K562 (cell line): ENCODE data around the gene DHCR7. TPM values are rescaled to one million over a fixed set of nuclear protein-coding genes. Genes with fewer than 3 reads are reported as not detected.

ENCODE experiments used
- TOE1 ChIP-seq, 2 experiments: fragments of 450-650 bp in 1 of 2; sonication (generic) in 1 of 2; formaldehyde crosslinking in 1 of 2; IDR thresholded peaks; 2 replicates each; pipeline versions ENCODE4 v1.7.1 to v1.8.0; 2016 to 2022; ENCODE audit warnings: borderline replicate concordance in 2 of 2, mild to moderate bottlenecking in 2 of 2, antibody characterized with exemption in 1 of 2, inconsistent platforms in 1 of 2, low read depth in 1 of 2, missing genetic modification reagents in 1 of 2, moderate library complexity in 1 of 2
- ZBTB40 ChIP-seq, 2 experiments: fragments of 450-650 bp in 1 of 2; sonication (generic) in 1 of 2; formaldehyde crosslinking in 1 of 2; IDR thresholded peaks; 2 replicates each; pipeline versions ENCODE4 v1.7.1 to v1.9.0; 2016 to 2022; ENCODE audit warnings: inconsistent platforms in 1 of 2, mild to moderate bottlenecking in 1 of 2, missing genetic modification reagents in 1 of 2
- polyA plus RNA-seq, 8 experiments: library from polyadenylated mRNA; depleted of rRNA in 4 of 8; stranded (reverse) in 5 of 8; unstranded in 3 of 8; fragments of >200 nt; fragmentation: Nextera tagmentation in 2 of 8; fragmentation: Illumina TruSeq in 1 of 8; extraction: Ambion mirVana in 2 of 8; extraction: Trizol in 1 of 8; gene quantifications; 2 replicates each; pipeline versions ENCODE4 v1.2.1 to v1.2.3, GENCODE V29; 2011 to 2014; ENCODE audit warnings: inconsistent platforms in 1 of 8, missing spikeins in 1 of 8
- total RNA-seq, 7 experiments: library from RNA; depleted of rRNA in 6 of 7; stranded (reverse); fragments of >200 nt in 6 of 7; fragmentation: Illumina TruSeq in 2 of 7; extraction: Trizol in 2 of 7; gene quantifications; 2 replicates each; pipeline versions ENCODE4 v1.2.1 to v1.2.3, GENCODE V29; 2011 to 2021; ENCODE audit warnings: low replicate concordance in 1 of 7

Gene DHCR7
- total and polyA plus RNA-seq, 9 of the 15 experiments (the other 6 are each of a cell fraction or from before 2014, with no cell fraction given): 8.4 to 192 (median 82.4) TPM

- TF ChIP-seq ZBTB40 (IDR thresholded peaks at IDR 0.05) (no peak), ZBTB40 (CRISPR knock-in tag; IDR thresholded peaks at IDR 0.05) (no peak), TOE1 (IDR thresholded peaks at IDR 0.05; ENCODE audit: borderline replicate concordance) (no peak), TOE1 (CRISPR knock-in tag; IDR thresholded peaks at IDR 0.05; ENCODE audit: borderline replicate concordance, low read depth) (no peak)
These were observed 8.6 kb upstream of the DHCR7 start (continued) for GRCh38 chr11:71456831-71457230.
